ENCODE data around the gene KCNQ1. TPM values are rescaled to one million over a fixed set of nuclear protein-coding genes. Genes with fewer than 3 reads are reported as not detected.

The KCNQ1 gene
- total and polyA plus RNA-seq, 7 experiments from 2014 or later = 14.7 to 46.4 (median 36.9) TPM

DNA sequence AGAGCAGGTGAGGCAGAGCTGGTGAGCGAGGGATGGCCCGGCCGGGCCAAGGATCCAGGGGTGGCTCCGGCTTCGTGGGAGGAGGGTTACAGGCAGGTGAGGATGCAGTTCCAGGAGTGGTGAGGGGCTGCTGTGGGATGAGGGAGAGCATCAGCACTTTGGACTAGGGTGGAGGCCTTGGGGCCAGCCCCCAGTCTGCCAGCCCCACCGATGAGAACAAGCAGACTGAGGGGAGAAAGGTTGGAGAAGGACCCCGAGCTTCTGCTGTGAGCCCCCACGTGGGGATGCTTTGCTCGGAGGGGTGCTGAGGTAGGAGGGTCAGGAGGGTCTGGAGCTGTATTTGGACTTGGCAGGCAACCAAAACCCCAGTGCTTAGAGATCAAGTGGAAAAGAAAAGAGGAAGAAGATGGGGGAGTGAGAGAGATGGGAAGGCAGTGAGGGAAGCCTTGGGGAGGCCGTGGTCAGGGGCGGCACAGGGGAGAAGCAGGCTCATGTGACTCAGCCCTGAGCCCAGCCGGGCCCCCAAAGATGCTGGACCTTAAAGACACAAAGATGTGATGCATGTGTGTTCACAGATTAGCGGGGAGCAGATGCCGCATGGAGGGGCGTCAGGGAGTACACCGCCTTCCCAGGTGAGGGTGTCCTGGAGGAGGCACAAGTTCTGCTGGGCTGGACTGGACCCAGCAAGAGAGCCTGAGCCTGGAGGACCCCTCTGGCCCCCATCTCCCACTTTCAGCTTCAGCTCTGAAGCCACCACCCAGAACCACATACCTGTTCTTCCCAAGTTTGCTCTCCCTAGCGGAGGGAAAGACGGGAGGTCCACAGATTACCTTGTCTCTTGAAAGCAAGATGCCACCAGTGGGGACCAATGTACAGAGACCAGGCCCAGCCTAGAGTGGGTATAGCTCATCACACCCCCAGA lies 349.5 kb downstream of the KCNQ1 start:
- peaks cover 0 to 13% (median 7%) of the 10 kb centered on the region in 7 donors for H3K4me1 Mint-ChIP-seq
- peaks cover 0 to 3% (median 0%) of the 10 kb centered on the region in 5 donors for H3K27me3 Mint-ChIP-seq
- peak overlapping the region in 1 of 9 donors; percentile 74 for H3K27ac Mint-ChIP-seq
- intact Hi-C loops (cut with micrococcal nuclease) = no loop called here
- CTCF ChIA-PET = no interaction called here
- no peaks in the 10 kb centered on the region for H3K9me3 ChIP-seq (ENCODE audit: control insufficient read depth in 2 of 3, low read length in 3 of 3)
- no peak overlapping the region for H3K4me3 ChIP-seq (ENCODE audit: low read length)
- H3K27ac ChIP-seq (ENCODE audit: low read depth, low read length) = no peak overlapping the region
- H3K27me3 ChIP-seq (ENCODE audit: control insufficient read depth in 2 of 2, insufficient read depth in 2 of 2, low read length in 2 of 2) = no peaks in the 10 kb centered on the region
- no peak overlapping the region for H3K4me3 Mint-ChIP-seq
- ATAC-seq (no peak), DNase-seq (no peak)
- peaks cover 0 to 34% (median 9%) of the 10 kb centered on the region in 5 donors for H3K36me3 Mint-ChIP-seq
- H3K4me1 ChIP-seq (ENCODE audit: control insufficient read depth in 2 of 2, insufficient read depth in 2 of 2, low read length in 2 of 2) = no peaks in the 10 kb centered on the region
- peaks cover 0 to 2% (median 0%) of the 10 kb centered on the region in 3 experiments for H3K36me3 ChIP-seq (ENCODE audit: control insufficient read depth in 2 of 3, insufficient read depth in 3 of 3, low read length in 3 of 3)
- POLR2A ChIA-PET = no interaction called here
- peaks cover 0 to 2% (median 0%) of the 10 kb centered on the region in 11 donors for H3K9me3 Mint-ChIP-seq

DNA sequence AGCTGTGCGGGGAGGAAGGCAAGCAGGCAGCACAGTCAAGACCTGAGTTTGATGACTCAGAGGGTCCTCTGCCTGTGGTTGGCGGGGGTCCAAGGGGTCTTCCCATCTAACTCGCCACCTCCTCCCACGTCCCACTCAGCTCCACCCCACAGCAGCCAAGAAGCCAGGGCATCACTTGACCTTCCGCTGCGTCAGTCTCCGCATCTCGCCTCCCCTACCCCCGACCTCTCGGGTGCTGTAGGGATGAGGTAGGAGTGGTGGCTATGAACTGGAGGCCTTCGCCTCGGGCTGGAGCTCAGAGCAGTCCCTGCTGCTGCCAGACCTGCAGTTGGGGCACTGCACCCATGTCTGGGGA lies 350.1 kb downstream of the KCNQ1 start:
- intact Hi-C loops (cut with micrococcal nuclease) = no loop called here
- Histone ChIP-seq H3K36me3 (ENCODE audit: control insufficient read depth in 2 of 3, insufficient read depth in 3 of 3, low read length in 3 of 3) (peaks cover 0 to 6% (median 0%) of the 10 kb centered on the region in 3 experiments), H3K27me3 (ENCODE audit: control insufficient read depth in 2 of 2, insufficient read depth in 2 of 2, low read length in 2 of 2) (no peaks in the 10 kb centered on the region), H3K4me3 (ENCODE audit: low read length) (no peak overlapping the region), H3K4me1 (ENCODE audit: control insufficient read depth in 2 of 2, insufficient read depth in 2 of 2, low read length in 2 of 2) (no peaks in the 10 kb centered on the region), H3K9me3 (ENCODE audit: control insufficient read depth in 2 of 3, low read length in 3 of 3) (no peaks in the 10 kb centered on the region), H3K27ac (ENCODE audit: low read depth, low read length) (no peak overlapping the region)
- peaks cover 0 to 14% (median 7%) of the 10 kb centered on the region in 7 donors for H3K4me1 Mint-ChIP-seq
- CTCF ChIA-PET = no interaction called here
- no peak overlapping the region for H3K4me3 Mint-ChIP-seq
- no peak overlapping the region for H3K27ac Mint-ChIP-seq
- POLR2A ChIA-PET = no interaction called here
- no peak for DNase-seq
- H3K9me3 Mint-ChIP-seq = peaks cover 0 to 2% (median 0%) of the 10 kb centered on the region in 11 donors
- H3K27me3 Mint-ChIP-seq = peaks cover 0 to 3% (median 0%) of the 10 kb centered on the region in 5 donors
- ATAC-seq = no peak
- H3K36me3 Mint-ChIP-seq = peaks cover 0 to 35% (median 12%) of the 10 kb centered on the region in 5 donors

DNA sequence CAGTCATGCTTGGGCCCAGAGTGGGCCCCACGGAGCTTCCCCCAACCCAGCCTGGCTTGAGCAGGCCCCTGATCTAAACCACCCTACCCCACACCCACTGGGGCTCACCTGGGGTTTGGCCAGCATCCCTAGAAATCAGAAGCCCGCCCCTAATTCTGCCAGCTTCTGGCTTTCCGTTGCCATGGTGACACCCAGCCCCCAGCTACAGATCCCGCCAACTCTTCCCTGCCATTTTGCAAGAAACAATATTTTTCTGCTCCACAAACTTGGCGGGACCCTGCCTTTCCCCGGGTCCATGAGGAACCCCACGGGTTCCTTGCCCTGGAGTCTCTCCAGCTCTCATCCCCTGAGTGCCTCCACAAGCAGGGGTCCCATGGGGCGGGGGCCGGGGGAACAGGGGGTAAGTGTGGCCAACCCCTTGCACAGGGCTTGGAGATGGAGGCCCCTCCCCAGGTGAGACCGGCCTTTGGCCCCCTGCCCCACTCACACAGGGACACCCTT lies 350.7 kb downstream of the KCNQ1 start:
- H3K9me3 Mint-ChIP-seq = peaks cover 0 to 2% (median 0%) of the 10 kb centered on the region in 11 donors
- peaks cover 0 to 32% (median 12%) of the 10 kb centered on the region in 5 donors for H3K36me3 Mint-ChIP-seq
- no peak for DNase-seq
- Histone ChIP-seq H3K4me1 (ENCODE audit: control insufficient read depth in 2 of 2, insufficient read depth in 2 of 2, low read length in 2 of 2) (no peaks in the 10 kb centered on the region), H3K9me3 (ENCODE audit: control insufficient read depth in 2 of 3, low read length in 3 of 3) (no peaks in the 10 kb centered on the region), H3K4me3 (ENCODE audit: low read length) (no peak overlapping the region), H3K36me3 (ENCODE audit: control insufficient read depth in 2 of 3, insufficient read depth in 3 of 3, low read length in 3 of 3) (peaks cover 0 to 6% (median 0%) of the 10 kb centered on the region in 3 experiments), H3K27ac (ENCODE audit: low read depth, low read length) (no peak overlapping the region), H3K27me3 (ENCODE audit: control insufficient read depth in 2 of 2, insufficient read depth in 2 of 2, low read length in 2 of 2) (no peaks in the 10 kb centered on the region)
- intact Hi-C loops (cut with micrococcal nuclease) = no loop called here
- no peak overlapping the region for H3K4me3 Mint-ChIP-seq
- no peak for ATAC-seq
- H3K27ac Mint-ChIP-seq = no peak overlapping the region
- H3K4me1 Mint-ChIP-seq = peaks cover 0 to 14% (median 7%) of the 10 kb centered on the region in 7 donors
- peaks cover 0 to 3% (median 0%) of the 10 kb centered on the region in 5 donors for H3K27me3 Mint-ChIP-seq
- POLR2A ChIA-PET = no interaction called here
- CTCF ChIA-PET = no interaction called here

DNA sequence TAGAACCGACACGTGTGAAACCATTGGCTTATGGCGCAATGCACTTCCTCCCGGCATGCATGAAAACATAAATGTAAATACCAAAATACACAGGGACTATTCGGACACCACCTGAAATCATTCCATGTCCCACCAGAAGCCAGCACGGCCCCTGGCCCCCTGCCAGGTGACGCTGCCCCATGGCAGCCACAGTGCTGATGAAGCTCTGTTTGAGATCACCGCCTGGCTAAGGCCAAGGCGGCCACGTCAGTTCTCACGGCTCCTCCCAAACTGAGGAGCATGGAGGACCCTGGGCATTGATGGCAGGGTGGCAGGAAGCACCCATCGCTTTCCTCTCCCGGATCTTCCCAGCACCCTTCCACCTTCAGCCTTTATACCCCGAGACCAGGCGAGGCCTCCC lies 351.3 kb downstream of the KCNQ1 start:
- Mint-ChIP-seq H3K27ac (no peak overlapping the region), H3K36me3 (peaks cover 0 to 32% (median 12%) of the 10 kb centered on the region in 5 donors), H3K9me3 (peaks cover 0 to 2% (median 0%) of the 10 kb centered on the region in 11 donors), H3K4me1 (peaks cover 0 to 13% (median 7%) of the 10 kb centered on the region in 7 donors), H3K27me3 (no peaks in the 10 kb centered on the region), H3K4me3 (no peak overlapping the region)
- Histone ChIP-seq H3K27me3 (ENCODE audit: control insufficient read depth in 2 of 2, insufficient read depth in 2 of 2, low read length in 2 of 2) (no peaks in the 10 kb centered on the region), H3K9me3 (ENCODE audit: control insufficient read depth in 2 of 3, low read length in 3 of 3) (no peaks in the 10 kb centered on the region), H3K27ac (ENCODE audit: low read depth, low read length) (no peak overlapping the region), H3K4me1 (ENCODE audit: control insufficient read depth in 2 of 2, insufficient read depth in 2 of 2, low read length in 2 of 2) (no peaks in the 10 kb centered on the region), H3K4me3 (ENCODE audit: low read length) (no peak overlapping the region), H3K36me3 (ENCODE audit: control insufficient read depth in 2 of 3, insufficient read depth in 3 of 3, low read length in 3 of 3) (peaks cover 0 to 6% (median 0%) of the 10 kb centered on the region in 3 experiments)
- ChIA-PET POLR2A (no interaction called here), CTCF (no interaction called here)
- intact Hi-C loops (cut with micrococcal nuclease) = no loop called here
- no peak for DNase-seq
- ATAC-seq = no peak

DNA sequence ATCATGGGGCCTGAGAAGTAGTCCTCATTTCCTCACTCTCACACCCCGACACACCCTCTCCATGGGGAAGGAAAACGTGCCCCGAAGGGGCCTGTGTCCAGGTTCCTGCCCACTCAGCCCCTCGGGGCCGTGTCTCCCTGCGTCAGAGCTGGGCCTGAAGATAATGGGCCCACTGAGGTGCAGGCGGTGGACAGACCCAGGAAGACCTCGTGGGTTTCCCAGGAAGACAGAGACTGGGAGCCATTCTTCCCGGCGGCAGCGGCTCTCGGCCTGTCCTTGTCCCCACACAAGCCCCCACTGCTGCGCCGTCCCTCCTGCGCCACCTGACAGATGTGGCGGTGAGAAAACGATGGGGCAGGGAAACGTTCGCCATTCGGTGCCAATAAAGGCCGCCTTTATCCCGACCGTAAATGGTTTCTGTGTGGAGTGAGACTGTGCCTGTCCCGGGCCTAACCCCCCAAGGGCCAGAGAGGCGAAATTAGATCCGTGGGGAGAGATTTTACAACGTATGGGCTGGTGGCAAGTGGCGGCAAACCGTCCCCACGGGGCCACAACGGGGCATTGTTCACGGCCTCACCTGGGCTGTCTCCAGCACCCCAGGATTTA lies 351.8 kb downstream of the KCNQ1 start:
- Histone ChIP-seq H3K27ac (ENCODE audit: low read depth, low read length) (no peak overlapping the region), H3K4me1 (ENCODE audit: control insufficient read depth in 2 of 2, insufficient read depth in 2 of 2, low read length in 2 of 2) (no peaks in the 10 kb centered on the region), H3K36me3 (ENCODE audit: control insufficient read depth in 2 of 3, insufficient read depth in 3 of 3, low read length in 3 of 3) (peaks cover 0 to 6% (median 0%) of the 10 kb centered on the region in 3 experiments), H3K9me3 (ENCODE audit: control insufficient read depth in 2 of 3, low read length in 3 of 3) (no peaks in the 10 kb centered on the region), H3K4me3 (ENCODE audit: low read length) (no peak overlapping the region), H3K27me3 (ENCODE audit: control insufficient read depth in 2 of 2, insufficient read depth in 2 of 2, low read length in 2 of 2) (no peaks in the 10 kb centered on the region)
- H3K9me3 Mint-ChIP-seq = peaks cover 0 to 2% (median 0%) of the 10 kb centered on the region in 11 donors
- no peak overlapping the region for H3K4me3 Mint-ChIP-seq
- ATAC-seq (no peak), DNase-seq (no peak)
- ChIA-PET POLR2A (no interaction called here), CTCF (no interaction called here)
- intact Hi-C loops (cut with micrococcal nuclease) = no loop called here
- peaks cover 0 to 13% (median 7%) of the 10 kb centered on the region in 7 donors for H3K4me1 Mint-ChIP-seq
- H3K27me3 Mint-ChIP-seq = no peaks in the 10 kb centered on the region
- peaks cover 0 to 32% (median 12%) of the 10 kb centered on the region in 5 donors for H3K36me3 Mint-ChIP-seq
- no peak overlapping the region for H3K27ac Mint-ChIP-seq

DNA sequence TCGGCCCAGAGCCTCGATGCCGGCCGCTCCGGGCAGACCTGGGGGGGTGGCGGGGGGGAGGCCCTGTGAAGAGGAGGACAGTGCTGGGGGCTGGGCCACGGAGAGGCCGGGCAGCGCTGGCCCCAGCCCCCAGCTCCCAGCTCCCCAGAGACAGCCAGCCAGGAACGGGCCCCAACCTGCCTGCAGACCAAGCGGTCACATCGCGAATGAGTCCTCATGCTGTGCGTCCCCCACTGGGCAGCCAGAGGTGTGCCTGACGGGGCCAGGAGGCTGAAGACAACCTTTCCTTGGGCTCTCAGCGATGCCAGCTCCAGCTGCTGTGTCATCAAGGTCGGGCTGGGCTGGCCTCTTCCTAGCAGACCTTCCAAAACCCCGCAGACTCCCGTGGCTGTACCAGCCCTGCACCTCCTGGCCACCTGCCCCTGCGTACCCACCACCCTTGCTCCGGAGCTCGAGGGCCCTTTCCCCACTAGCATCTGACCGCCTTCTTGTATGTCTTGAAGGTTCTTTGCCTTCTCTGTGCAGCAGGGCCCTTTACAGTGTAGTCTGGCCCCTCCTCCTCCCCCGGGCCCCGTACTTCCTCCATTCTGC lies 352.4 kb downstream of the KCNQ1 start:
- POLR2A ChIA-PET = no interaction called here
- CTCF ChIA-PET = no interaction called here
- Histone ChIP-seq H3K4me3 (ENCODE audit: low read length) (no peak overlapping the region), H3K27ac (ENCODE audit: low read depth, low read length) (no peak overlapping the region), H3K27me3 (ENCODE audit: control insufficient read depth in 2 of 2, insufficient read depth in 2 of 2, low read length in 2 of 2) (no peaks in the 10 kb centered on the region), H3K4me1 (ENCODE audit: control insufficient read depth in 2 of 2, insufficient read depth in 2 of 2, low read length in 2 of 2) (no peaks in the 10 kb centered on the region), H3K9me3 (ENCODE audit: control insufficient read depth in 2 of 3, low read length in 3 of 3) (no peaks in the 10 kb centered on the region), H3K36me3 (ENCODE audit: control insufficient read depth in 2 of 3, insufficient read depth in 3 of 3, low read length in 3 of 3) (peaks cover 0 to 6% (median 0%) of the 10 kb centered on the region in 3 experiments)
- H3K36me3 Mint-ChIP-seq = peaks cover 0 to 32% (median 12%) of the 10 kb centered on the region in 5 donors
- H3K9me3 Mint-ChIP-seq = peaks cover 0 to 2% (median 0%) of the 10 kb centered on the region in 11 donors
- H3K4me3 Mint-ChIP-seq = no peak overlapping the region
- ATAC-seq (no peak), DNase-seq (no peak)
- H3K27me3 Mint-ChIP-seq = no peaks in the 10 kb centered on the region
- intact Hi-C loops (cut with micrococcal nuclease) = no loop called here
- no peak overlapping the region for H3K27ac Mint-ChIP-seq
- H3K4me1 Mint-ChIP-seq = peaks cover 0 to 13% (median 7%) of the 10 kb centered on the region in 7 donors

Data from naive thymus-derived CD4-positive, alpha-beta T cell (primary cell).